NCI-H460 (cell line): Measurements from ENCODE around the gene ARFGEF2. TPM values are rescaled to one million over a fixed set of nuclear protein-coding genes. Genes with fewer than 3 reads are reported as not detected.
"Not testable (repeated sequence)": the region's sequence is repeated elsewhere in the genome, so short reads cannot be mapped to it uniquely, and the experiment has no call there.

Source experiments
- DNase-seq: peaks from one replicate; pipeline ENCODE4 v3.0.0-alpha.2; 2016; ENCODE audit warnings: low read depth; ENCODE audit errors: extremely low read depth
- polyA plus RNA-seq: library from polyadenylated mRNA; depleted of rRNA; stranded (reverse); fragments of >200 nt; gene quantifications from 2 replicates; pipeline ENCODE4 v1.2.3, GENCODE V29; 2014; cell fraction: nucleus; rRNA removed
- total RNA-seq: library from RNA; depleted of rRNA; stranded (reverse); fragments of >200 nt; shearing (Covaris generic); gene quantifications from 2 replicates; pipeline ENCODE4 v1.2.3, GENCODE V29; 2014; rRNA removed

ARFGEF2 gene
- total RNA-seq = 44.4 and 51.0 TPM in 2 replicates
- polyA plus RNA-seq = 25.6 and 43.8 TPM in 2 replicates

- DNase-seq = peak; percentile 89
Observed at GRCh38 chr20:48921168-48921882, at the start of gene ARFGEF2. Gene ARFGEF2, plus strand, starts transcription at chr20:48921711. Its CDS starts 179 bp downstream, at chr20:48921890.

- no peak for DNase-seq
Observed at GRCh38 chr20:48875233-48875913, 46.1 kb upstream of the ARFGEF2 start.

- DNase-seq = no peak
Observed at GRCh38 chr20:48875914-48876240, 45.6 kb upstream of the ARFGEF2 start.

GRCh38 chr20:48877304-48877703 lies 44.2 kb upstream of the ARFGEF2 start:
- no peak for DNase-seq

DNA sequence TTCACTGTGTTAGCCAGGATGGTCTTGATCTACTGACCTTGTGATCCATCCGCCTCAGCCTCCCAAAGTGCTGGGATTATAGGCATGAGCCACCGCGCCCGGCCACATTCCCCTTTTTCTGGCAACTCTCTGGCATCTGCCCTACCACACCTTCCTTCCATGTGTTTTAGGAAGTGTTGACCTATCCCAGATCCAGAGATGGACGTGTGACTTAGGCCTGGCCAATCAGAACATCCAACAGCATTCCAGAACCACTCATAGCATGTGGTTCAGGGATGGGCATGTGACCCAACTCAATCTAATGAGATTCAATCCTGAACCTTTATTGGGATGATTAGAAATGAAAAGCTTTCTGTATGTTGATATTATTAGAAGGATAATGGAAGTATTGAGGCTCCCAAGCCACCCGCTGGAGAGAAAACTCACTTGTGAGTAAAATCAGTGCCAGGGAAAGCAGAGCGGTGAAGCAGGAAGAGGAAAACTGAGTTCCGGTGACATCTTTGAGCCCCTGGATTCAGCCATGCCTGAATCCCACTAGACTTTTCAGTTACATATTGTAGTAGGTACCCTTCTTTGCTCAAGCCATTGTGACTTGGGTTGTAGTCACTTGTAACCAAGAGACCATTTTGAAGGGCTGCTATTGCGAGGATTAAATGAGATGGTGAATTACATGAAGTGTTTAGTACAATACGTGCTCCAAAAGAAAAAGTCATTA lies 42.8 kb upstream of the ARFGEF2 start:
- no peak for DNase-seq

DNA sequence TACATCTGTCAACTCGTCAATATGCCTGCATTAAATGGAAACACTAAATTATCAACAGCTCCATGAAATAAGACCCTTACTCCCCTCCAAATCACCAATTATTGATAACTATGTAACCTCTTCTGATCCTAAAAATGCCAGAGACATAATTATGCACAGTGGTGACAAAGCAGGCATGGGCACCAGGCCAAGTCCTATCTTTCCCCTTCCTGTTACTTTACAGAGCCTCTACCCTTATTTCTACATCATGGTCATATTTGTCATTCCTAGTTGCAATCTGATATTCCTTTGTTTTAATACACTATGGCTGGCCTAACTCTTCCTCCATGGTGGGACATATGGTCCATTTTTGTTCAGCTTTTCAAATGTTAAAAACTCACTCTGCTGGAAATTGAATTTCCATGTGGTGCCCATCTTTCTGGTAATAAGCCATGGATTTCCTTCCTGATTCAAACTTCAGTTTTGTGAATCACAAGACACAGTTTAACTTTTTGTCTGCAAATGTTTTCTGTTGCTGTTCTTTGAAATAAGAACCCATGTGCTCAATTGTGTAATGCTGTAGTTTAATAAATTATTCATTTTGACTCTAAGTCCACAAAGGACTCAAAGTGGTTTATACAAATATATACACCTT lies 41.8 kb upstream of the ARFGEF2 start:
- DNase-seq = no peak

- no peak for DNase-seq
Observed at GRCh38 chr20:48880331-48880730, 41.2 kb upstream of the ARFGEF2 start.

GRCh38 chr20:48880981-48881657 lies 40.4 kb upstream of the ARFGEF2 start:
- DNase-seq = no peak

DNA sequence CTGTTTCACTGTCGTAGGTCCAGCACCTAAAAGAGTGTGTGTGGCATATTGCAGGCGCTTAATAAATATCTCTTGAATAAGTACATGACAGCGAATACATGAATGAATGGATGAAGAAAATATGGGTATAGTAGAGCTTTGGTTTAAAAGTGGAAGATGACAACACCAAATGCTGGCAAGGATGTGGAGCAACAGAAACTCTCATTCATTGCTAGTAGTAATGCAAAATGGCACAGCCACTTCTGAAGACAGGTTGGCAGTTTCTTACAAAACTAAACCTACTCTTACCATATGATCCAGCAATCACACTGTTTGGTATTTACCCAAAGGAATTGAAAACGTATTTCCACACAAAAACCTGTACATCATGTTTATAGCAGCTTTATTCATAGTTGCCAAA lies 36.3 kb upstream of the ARFGEF2 start:
- no peak for DNase-seq

GRCh38 chr20:48886194-48886593 lies 35.3 kb upstream of the ARFGEF2 start:
- no peak for DNase-seq

- no peak for DNase-seq
Observed at GRCh38 chr20:48886811-48887210, 34.7 kb upstream of the ARFGEF2 start.

DNA sequence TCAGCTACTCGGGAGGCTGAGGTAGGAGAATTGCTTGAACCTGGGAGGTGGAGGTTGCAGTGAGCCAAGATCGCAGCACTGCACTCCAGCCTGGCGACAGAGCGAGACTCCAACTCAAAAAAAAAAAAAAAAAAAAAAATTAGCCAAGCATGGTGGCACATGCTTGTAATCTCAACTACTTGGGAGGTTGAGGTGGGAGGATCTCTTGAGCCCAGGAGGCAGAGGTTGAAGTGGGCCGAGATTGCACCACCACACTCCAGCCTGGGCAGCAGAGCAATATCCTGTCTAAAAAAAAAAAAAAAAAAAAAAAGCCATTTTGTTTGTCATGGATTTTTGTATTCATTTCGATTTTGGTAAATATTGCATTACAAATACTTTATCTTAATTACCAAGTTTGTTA lies 33.0 kb upstream of the ARFGEF2 start:
- not testable (repeated sequence) for DNase-seq

DNA sequence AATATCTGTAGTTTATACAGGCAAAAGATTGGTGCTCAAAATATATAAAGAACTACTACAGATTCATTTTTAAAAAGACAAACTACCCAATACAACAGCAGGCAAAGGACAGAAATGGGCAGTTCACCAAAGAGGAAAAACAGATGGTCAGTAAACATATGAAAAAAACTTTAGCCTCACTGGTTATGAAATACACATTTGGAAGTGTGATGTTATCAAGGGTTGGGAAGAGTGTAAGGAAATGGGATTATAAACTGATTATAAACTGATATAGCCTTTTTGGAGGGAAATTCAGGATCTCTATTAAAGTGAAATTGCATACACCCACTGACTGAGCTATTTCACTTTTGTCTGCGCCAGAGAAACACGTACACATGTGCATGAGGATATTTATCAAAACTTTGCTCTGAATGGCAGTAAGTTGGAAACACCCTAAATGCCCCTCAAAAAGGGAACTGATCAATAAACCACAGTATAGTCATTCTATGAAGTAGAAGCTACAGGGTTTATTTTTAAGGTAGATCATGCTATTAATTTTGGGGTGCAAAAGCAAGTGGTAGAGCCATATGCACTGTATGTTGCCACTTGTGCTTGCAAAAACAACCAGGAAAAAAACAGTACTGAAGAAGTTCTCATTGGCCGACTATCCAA lies 32.2 kb upstream of the ARFGEF2 start:
- no peak for DNase-seq

- no peak for DNase-seq
Observed at GRCh38 chr20:48891235-48892048, 30.1 kb upstream of the ARFGEF2 start.

- no peak for DNase-seq
Observed at GRCh38 chr20:48892049-48892470, 29.5 kb upstream of the ARFGEF2 start.

DNA sequence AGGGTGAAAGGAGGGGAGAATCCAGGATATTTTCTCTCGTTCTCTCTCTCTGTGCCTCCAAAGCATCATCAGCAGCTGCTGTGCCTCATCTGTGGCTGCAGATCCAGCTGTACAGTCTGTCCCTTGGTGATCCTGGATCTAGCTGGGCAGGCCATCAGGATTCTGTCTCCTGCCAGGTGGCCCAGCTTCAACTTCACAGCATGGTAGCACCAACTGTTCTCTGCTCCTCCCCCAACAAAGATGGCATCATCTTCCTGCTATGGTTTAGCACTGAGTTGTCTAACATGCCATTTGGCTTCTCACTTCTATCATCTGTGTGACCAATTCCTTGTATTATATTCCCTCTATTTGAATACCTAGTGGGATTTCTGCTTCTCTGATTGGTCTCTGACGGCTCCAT lies 28.6 kb upstream of the ARFGEF2 start:
- DNase-seq = no peak

DNA sequence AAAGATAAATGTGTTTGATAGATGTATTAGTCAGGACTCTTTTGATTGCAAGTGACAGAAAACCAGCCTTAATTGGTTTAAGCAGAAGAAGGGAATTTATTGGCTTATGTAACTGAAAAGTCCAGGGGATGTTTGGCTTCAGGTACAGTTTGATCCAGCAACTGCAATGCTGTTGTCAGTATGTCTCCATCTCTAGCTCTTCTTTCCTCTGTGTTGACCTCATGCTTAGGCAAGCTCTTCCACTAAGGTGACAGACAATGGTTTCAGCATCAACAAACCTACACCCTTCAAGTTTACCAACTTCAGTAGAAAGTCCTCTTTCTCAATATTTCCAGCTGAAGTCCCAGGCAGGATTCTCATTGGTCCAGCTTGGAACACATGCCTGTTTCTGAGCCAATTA lies 28.1 kb upstream of the ARFGEF2 start:
- no peak for DNase-seq

DNA sequence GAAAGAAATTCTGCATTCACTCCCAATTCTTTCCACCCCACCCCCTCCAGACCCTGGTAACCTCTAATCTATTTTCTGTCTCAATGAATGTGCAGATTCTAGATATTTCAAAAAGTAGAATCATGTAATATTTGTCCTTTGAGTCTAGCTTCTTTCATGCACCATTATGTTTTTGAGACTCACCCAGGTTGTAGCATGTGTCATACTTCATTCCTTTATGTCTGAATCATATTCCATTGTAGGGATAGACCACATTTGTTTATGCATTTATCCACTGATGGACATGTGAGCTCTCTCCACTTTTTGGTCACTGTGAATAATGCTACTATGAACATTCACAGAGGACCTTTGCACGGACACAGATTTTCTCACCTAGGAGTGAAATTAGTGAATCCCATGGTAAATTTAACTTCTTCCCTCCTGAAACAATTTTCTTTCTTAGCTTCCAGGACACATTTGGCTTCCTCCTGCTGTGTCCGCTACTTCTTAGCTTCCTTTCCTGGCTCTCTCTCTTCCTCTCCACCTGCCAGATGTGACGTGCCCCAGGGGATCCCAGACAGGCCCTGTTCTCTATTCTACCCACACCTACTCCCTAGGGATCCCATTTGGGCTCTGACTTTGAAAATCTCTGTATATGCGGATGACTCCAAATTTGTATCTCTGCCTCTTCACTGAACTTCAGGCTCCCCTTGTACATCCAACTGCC lies 24.1 kb upstream of the ARFGEF2 start:
- peak; percentile 38 for DNase-seq

DNA sequence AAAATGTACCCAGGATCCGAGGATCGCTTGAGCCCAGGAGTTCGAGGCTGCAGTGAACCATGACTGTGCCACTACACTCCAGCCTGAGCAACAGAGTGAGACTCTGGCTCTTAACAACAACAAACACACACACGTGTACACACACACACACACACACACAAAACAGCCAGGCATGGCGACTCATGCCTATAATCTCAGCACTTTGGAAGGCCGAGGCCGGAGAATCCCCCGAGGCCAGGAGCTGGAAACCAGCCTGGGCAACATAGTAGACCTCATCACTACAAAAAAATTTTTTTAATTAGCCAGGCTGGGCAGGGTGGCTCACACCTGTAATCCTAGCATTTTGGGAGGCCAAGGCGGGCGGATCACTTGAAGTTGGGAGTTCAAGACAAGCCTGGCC lies 23.3 kb upstream of the ARFGEF2 start:
- no peak for DNase-seq
